ENCODE measurements around the gene CDYL. TPM values are rescaled to one million over a fixed set of nuclear protein-coding genes. Genes with fewer than 3 reads are reported as not detected.

The CDYL gene
- total and polyA plus RNA-seq, 2 of the 4 experiments (the other 2 are of a cell fraction), result 14.2 to 92.1 TPM

DNA sequence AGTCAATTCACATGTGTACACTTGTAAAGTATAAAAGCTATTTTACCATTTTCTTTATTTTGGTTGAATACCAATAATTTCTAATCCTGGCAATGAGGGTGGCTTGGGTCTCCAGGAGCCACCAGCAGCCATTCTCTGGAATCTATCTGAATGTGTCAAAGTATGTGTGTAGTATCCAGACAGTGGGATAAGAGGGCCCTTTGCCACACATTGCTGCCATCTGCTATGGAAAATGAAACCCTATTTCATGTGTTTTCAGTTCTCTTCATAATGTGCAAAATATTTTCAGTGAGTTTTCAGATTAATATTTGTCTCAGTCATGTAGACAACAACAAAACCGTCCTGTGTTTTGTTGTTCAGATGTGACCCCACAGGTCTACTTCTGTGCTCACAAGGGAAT, 46.3 kb downstream of the CDYL start:
- H4K5ac ChIP-seq (ENCODE audit: low read depth, low read length), result no peak overlapping the region
- BruUV-seq (replicated peaks), result no TSS peak
- H3K9me3 ChIP-seq (ENCODE audit: control insufficient read depth, insufficient read depth, low read length), result peaks cover 2% of the 10 kb centered on the region; the same call in 1 of the 2 replicates
- in situ Hi-C loops (cut with MboI; ENCODE audit: low sequenced_read_pairs), result no loop called here
- H3K23ac ChIP-seq (ENCODE audit: low read depth, low read length), result no peak overlapping the region
- H2AK9ac ChIP-seq (replicated peaks; ENCODE audit: low read depth, low read length, poor library complexity), result no peak overlapping the region
- DNase-seq (no peak), ATAC-seq (ENCODE audit: low read depth) (no peak)
- H2BK15ac ChIP-seq (ENCODE audit: low read depth, low read length), result no peak overlapping the region
- no peak overlapping the region for H3K56ac ChIP-seq (ENCODE audit: extremely low read depth, insufficient read depth, low read length)
- no peak overlapping the region for H3K27ac ChIP-seq (ENCODE audit: insufficient read depth, low read length)
- H3K27me3 ChIP-seq (ENCODE audit: control insufficient read depth, insufficient read depth, low read length), result no peaks in the 10 kb centered on the region
- no peak overlapping the region for H4K8ac ChIP-seq (ENCODE audit: low read depth in 2 of 2, low read length in 2 of 2)
- H3K4ac ChIP-seq (ENCODE audit: low read depth, low read length), result no peak overlapping the region
- H3K79me1 ChIP-seq (ENCODE audit: low read depth in 1 of 2, low read length in 2 of 2), result peaks cover 32 to 59% of the 10 kb centered on the region in 2 experiments; a peak in 3 of 4 replicates
- no peak overlapping the region for H2BK5ac ChIP-seq (ENCODE audit: low read depth, low read length, poor library complexity, severe bottlenecking)
- dilution Hi-C loops (cut with HindIII; ENCODE audit: low sequenced_read_pairs, unreplicated experiment), result no loop called here
- H3K18ac ChIP-seq (ENCODE audit: low read depth, low read length), result no peak overlapping the region
- H3K4me2 ChIP-seq (ENCODE audit: low read depth, low read length), result no peak overlapping the region
- H3K4me3 ChIP-seq (ENCODE audit: insufficient read depth, low read depth, low read length), result no peak overlapping the region
- no CpG with 5 or more reads among the region's 1 CpG for WGBS, 2 experiments (ENCODE audit: extremely low coverage in 2 of 2, insufficient read length in 1 of 2)
- peaks cover 9% of the 10 kb centered on the region for H3K9me1 ChIP-seq (ENCODE audit: insufficient read depth, low read length)
- no peaks in the 10 kb centered on the region for H3K36me3 ChIP-seq (ENCODE audit: control insufficient read depth, insufficient read depth, low read length)
- H3K9ac ChIP-seq (ENCODE audit: low read depth, low read length), result no peak overlapping the region
- H2BK120ac ChIP-seq (ENCODE audit: low read depth, low read length), result no peak overlapping the region
- no peak overlapping the region for H2AFZ ChIP-seq (replicated peaks; ENCODE audit: low read length, poor library complexity)
- no peak for TF ChIP-seq NFE2L2 (IDR thresholded peaks at IDR 0.05; ENCODE audit: low read depth, low read length)
- no peak for TF ChIP-seq FOS (IDR thresholded peaks at IDR 0.05; ENCODE audit: low read depth, low read length)
- no peak for TF ChIP-seq MXI1 (IDR thresholded peaks at IDR 0.05; ENCODE audit: borderline replicate concordance, low read depth, low read length)
- TF ChIP-seq, protein P1, sequence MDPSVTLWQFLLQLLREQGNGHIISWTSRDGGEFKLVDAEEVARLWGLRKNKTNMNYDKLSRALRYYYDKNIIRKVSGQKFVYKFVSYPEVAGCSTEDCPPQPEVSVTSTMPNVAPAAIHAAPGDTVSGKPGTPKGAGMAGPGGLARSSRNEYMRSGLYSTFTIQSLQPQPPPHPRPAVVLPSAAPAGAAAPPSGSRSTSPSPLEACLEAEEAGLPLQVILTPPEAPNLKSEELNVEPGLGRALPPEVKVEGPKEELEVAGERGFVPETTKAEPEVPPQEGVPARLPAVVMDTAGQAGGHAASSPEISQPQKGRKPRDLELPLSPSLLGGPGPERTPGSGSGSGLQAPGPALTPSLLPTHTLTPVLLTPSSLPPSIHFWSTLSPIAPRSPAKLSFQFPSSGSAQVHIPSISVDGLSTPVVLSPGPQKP (IDR thresholded peaks at IDR 0.05; ENCODE audit: borderline replicate concordance, low read depth, low read length), result no peak
- no peak for TF ChIP-seq MAFK (IDR thresholded peaks at IDR 0.05; ENCODE audit: low read depth, low read length)
- no peak for TF ChIP-seq USF2 (IDR thresholded peaks at IDR 0.05; ENCODE audit: low read depth, low read length)
- TF ChIP-seq RCOR1 (IDR thresholded peaks at IDR 0.05; ENCODE audit: insufficient replicate concordance, low read length), result no peak
- no peak for TF ChIP-seq SMC3 (IDR thresholded peaks at IDR 0.05; ENCODE audit: low read depth, low read length)
- TF ChIP-seq CEBPB (IDR thresholded peaks at IDR 0.05; ENCODE audit: low read depth, low read length), result no peak
- TF ChIP-seq BHLHE40 (IDR thresholded peaks at IDR 0.05; ENCODE audit: low read depth, low read length), result no peak
- TF ChIP-seq CHD1 (IDR thresholded peaks at IDR 0.05; ENCODE audit: low read depth, low read length), result no peak
- no peak for TF ChIP-seq CTCF (conservative IDR thresholded peaks at IDR 0.05; ENCODE audit: low read depth, low read length)
- no peak overlapping the region for H3K14ac ChIP-seq (replicated peaks; ENCODE audit: low read depth, low read length)
- H2BK20ac ChIP-seq (ENCODE audit: low read depth, low read length), result no peak overlapping the region
- H4K20me1 ChIP-seq (ENCODE audit: insufficient read depth, low read length), result peaks cover 42% of the 10 kb centered on the region
- no peak overlapping the region for H4K91ac ChIP-seq (ENCODE audit: insufficient read depth, low read depth, low read length)
- H3K4me1 ChIP-seq (ENCODE audit: control insufficient read depth, insufficient read depth, low read length), result peaks cover 2% of the 10 kb centered on the region
- ChIA-PET CTCF (interaction anchor here (1.2 kb wide), 1 partner anchor 32 kb away, joined by 3 read pairs; no protein-coding TSS in a partner anchor), POLR2A (ENCODE audit: unreplicated experiment) (no interaction called here)
- intact Hi-C loops (cut with micrococcal nuclease), result no loop called here
- H2AK5ac ChIP-seq (ENCODE audit: low read depth, low read length), result no peak overlapping the region

All from IMR-90 (cell line).